ENCODE data around the gene NLGN3.

NLGN3 gene

GRCh38 chrX:71214604-71215337 is 70.1 kb downstream of the NLGN3 start:
- no peak for DNase-seq (ENCODE audit: low read depth)

GRCh38 chrX:71215338-71215912 is 70.8 kb downstream of the NLGN3 start:
- no peak for DNase-seq (ENCODE audit: low read depth)

- no peak for DNase-seq (ENCODE audit: low read depth)
Observed at GRCh38 chrX:71216485-71216884, 71.8 kb downstream of the NLGN3 start.

- no peak for DNase-seq (ENCODE audit: low read depth)
Observed at GRCh38 chrX:71217298-71217697, 72.7 kb downstream of the NLGN3 start.
